Left renal pelvis (tissue), 4 donors: Measurements from ENCODE around the gene RAP1B. TPM values are rescaled to one million over a fixed set of nuclear protein-coding genes. Genes with fewer than 3 reads are reported as not detected.

Experiments
- DNase-seq, 4 donors: peaks; one replicate each; pipeline ENCODE4 v3.0.0-alpha.2; 2013; ENCODE audit warnings: low read depth in 4 of 4, low spot score in 3 of 4
- polyA plus RNA-seq, 4 donors: library from polyadenylated mRNA; unstranded; fragments of 120-200 nt; gene quantifications; one replicate each; pipeline ENCODE4 v1.2.1, GENCODE V29; 2013; ENCODE audit not compliant: insufficient read length in 4 of 4

RAP1B gene
- polyA plus RNA-seq, 4 donors = 171 to 220 (median 208) TPM

- DNase-seq = peak; percentile 95 to 97 (median 96)
Observed at GRCh38 chr12:68686595-68687521, 76.2 kb downstream of the RAP1B start, which contains the start of gene NUP107. Gene NUP107 (plus strand): TSS chr12:68686978. CDS start chr12:68687066, 88 bp downstream.

GRCh38 chr12:68695454-68695853, 84.8 kb downstream of the RAP1B start:
- no peak for DNase-seq

GRCh38 chr12:68699486-68699885, 88.8 kb downstream of the RAP1B start:
- no peak for DNase-seq

Other genes starting within 250 kb of the RAP1B start
- gene NUP107, start 76.1 kb downstream of the RAP1B start, polyA plus RNA-seq = 10 to 100 TPM; 59.0 to 81.0 (median 70.3) TPM
- gene SLC35E3, start 135.3 kb downstream of the RAP1B start, polyA plus RNA-seq = 10 to 100 TPM; 14.7 to 18.7 (median 18.2) TPM
- gene MDM2, start 197.3 kb downstream of the RAP1B start, polyA plus RNA-seq = 10 to 100 TPM; 55.0 to 78.0 (median 73.9) TPM